NOMO-1 treated with DMSO at 0.1 percent for 48 hours (cell line): ENCODE data around the gene RAD9A.

ENCODE experiments used
- DNase-seq: peaks from one replicate; lab custom pipeline; 2025; ENCODE audit not compliant: unreplicated experiment; lab: John Stamatoyannopoulos, UW

Gene RAD9A

DNA sequence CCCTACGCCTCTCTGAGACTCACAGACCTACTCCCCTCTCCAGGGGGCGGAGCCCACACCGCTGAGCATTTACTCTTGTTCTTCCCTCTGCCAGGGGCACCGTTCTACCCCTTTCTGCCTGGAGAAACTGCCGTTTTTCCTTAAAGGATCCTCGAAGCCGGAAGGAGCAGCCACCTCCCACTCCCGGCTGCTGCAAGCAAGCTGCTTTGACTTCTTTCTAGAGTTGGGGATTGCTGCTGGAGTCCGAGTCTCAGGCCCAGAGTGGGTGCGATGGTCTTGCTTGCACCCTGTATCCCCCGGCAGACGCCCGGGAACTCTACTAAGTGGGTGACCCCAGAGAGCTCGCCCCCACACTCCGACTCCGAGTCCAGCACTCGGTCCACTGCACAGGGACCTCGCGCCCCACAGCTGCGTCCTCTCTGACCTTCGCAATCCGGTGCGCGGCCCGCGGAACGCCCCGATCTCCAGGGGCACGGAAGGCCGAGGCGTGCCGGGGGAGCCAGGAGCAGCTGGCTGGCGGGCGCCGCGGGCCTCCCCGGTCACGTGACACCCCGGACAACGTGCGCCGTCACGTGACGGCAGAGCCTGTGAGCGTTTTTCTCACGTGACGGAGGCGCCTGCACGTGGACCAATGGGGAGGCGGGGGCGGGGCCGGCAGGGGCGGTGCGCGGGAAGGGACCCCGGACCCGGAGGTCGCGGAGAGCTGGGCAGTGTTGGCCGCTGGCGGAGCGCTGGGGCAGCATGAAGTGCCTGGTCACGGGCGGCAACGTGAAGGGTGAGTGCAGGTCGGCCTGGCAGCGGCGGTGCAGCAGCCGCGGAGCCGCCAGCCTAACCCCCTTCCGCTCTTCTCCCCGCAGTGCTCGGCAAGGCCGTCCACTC is at the start of gene RAD9A:
Gene RAD9A, plus strand, starts transcription at position 683 of the 879 bp plus-strand sequence. Its CDS starts 59 bp downstream, at position 742.
- peak; percentile 92 for DNase-seq

DNA sequence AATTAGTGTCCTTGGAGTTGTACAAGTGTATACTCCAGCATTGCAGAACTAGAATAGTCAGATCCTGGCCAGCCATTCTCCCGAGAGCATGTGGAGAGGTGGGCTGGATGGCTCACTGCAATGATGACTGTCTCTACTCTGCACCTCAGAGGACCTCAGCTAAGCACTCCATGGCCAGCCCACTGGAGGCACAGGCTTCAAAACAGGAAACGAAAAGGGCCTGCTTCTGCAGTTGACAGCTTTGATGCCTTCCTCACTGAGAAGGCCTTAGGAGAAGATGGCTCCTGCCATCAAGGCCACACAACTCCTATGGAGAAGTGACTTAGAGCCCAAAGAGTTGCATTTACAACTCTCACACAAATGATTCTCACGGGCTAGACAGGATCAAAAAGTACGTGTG is 47.5 kb upstream of the RAD9A start:
- DNase-seq, result peak; percentile 16

DNA sequence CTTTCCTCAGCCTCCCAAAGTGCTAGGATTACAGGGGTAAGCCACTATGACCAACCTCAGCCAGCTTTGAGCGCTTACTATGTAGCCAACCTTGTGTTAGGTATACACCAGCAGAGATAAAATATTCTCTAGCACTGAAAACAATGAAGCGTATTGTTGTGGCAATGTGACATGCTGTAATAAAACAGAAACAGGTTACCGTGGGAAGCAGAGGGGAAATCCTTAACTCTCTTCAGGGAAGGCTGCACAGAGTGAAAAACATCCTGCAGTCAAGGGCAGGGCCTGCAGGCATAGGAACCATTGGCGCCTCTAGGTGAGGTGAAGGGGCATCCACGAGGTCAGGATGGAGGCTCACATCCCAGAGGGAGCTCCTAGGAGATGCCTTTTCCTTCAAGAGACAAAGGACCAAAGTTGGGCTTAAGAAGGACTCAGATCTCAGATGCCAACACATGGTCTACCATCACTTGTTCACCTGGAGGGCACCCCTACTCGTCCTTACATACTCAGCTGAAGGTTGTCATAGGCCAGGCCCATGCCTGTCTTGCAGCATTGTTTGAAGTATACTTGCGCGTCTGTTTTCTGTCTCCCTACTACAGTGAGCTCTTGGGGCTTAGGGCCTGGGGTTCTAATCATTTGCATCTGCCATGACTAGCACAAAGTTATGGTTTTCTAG is 46.4 kb upstream of the RAD9A start:
- no peak for DNase-seq

DNA sequence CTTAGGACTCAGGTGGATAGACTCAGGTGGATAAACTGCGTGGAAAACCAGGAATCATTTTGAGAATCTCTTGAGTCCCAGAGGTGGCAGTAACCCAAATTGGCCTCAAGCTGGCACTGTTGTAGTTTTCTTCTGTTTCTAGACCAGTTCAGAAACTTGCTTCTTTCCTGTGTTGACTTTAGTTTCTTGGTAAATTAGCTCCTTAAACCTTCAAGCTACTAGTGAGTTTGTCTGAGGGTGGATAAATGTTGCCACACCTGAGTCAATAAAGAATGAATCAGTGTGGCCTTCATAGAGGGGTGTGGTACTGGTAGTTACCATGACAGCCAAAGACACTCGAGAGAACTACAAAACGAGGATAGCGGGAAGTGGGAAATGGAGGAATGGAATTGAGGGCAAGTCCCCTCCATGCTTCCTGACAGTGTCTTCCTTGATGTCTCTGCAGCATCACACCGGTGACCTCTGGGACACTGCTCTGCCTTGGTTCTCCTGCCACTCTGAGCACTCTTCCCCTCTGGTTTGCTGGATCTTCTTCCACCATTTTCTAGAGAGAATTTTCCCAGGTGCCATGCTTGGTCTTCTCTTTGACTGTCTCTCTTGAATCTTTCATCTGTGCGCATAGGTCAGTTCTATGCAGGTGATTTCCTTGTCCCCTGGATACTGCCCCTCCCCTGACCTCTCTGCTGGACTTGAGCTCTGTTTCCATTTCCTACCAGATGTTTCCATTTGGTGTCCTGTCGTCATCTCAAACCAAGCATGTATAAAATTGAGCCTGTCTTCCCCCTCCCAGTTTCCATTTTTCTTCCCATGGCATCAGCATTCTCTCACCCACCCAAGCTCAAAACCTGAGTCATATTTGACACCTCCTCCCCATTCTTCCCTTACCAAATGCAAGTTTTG is 45.6 kb upstream of the RAD9A start:
- DNase-seq, result peak; percentile 30

DNA sequence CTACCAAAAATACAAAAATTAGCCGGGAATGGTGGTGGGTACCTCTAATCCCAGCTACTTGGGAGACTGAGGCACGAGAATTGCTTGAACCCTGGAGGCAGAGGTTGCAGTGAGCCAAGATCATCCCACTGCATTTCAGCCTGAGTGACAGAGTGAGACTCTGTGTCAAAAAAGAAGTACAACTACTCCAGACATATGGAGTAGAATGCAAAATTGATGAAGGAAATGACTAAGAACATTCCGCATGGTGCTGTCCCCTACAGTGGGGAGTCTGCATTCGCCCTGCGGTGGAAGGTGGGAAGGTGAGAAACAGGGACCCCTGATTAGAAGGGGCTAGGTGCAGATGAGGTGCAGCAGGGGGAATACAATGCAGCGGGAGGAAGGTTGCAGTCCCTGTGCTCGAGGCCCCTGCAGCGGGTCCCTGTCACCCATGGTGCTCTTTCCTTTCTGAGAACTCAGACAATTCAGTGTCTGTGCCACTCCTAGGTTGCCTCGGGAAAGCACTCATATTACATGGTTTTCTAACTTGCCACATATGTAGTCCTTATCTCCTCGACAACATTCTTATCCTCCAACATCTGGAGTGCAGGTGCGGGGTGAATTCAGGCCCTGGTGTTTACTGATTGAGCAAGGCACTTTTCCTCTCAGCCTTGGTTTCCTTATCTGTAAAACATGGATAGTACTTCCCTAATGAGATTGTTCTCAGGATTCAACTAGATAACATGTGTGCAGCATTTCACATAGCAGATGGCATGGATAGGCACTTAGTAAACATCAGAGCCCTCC is 43.6 kb upstream of the RAD9A start:
- no peak for DNase-seq

DNA sequence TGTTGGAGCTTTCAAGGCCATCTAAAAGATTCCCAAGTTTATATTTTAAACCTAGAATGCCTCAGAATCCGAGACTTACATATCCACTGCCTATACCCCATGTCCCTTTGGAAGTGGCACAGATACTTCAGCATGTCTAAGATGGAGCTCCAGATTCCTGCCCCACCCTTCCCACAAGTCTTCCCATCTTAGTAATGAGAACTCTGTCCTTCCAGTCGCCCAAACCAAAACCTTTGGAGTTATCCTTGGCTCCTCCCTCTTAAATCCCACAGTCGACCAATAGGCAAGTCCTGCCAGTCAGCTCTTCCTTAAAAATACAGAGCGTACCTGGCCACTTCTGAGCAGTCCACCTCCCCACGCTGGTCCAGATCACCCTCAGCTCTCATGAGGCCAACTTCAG is 42.8 kb upstream of the RAD9A start:
- no peak for DNase-seq

DNA sequence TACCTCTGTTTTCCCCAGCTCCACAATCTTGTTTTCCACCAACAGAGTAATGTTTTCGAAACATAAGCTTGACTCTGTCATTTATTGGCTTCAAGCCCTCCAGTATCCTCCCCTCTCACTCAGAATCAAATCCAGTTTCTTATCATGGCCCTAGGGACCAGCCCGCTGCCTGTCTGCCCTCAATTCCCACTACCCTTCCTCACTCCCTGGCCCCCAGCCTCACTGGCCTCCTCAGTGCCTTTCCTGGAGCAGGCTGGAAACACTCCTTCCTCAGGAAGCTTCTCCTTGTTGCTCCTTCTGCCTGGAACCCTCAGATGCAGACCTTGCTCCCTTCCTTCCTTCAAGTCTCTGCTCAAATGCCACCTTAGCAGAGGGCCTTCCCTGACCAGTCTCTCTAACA is 42.3 kb upstream of the RAD9A start:
- DNase-seq, result no peak

DNA sequence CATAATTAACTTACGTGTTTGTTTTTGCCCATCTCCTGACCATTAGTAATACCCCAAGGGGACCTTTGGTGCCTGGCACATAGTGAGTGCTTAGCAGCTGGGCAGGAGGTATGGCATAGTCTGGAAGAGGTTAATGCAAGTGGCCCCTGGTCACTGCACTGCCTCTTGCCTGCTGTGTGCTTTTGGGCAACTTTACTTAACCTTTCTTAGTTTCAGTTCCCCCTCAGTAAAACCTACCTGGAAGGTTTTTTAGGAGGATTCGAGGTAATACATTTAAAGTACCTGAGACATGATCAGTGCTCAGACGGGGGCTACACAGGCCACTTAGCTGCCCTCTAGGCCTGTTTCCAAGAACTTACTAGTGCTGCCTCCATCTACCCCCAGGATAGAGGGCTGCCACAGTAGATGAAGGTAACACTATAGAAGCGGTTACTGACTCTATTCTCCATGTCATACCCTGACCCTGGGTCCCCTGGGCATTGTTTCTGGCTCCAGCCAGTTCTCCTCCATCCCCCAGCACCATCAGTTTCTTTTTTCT is 41.8 kb upstream of the RAD9A start:
- no peak for DNase-seq

DNA sequence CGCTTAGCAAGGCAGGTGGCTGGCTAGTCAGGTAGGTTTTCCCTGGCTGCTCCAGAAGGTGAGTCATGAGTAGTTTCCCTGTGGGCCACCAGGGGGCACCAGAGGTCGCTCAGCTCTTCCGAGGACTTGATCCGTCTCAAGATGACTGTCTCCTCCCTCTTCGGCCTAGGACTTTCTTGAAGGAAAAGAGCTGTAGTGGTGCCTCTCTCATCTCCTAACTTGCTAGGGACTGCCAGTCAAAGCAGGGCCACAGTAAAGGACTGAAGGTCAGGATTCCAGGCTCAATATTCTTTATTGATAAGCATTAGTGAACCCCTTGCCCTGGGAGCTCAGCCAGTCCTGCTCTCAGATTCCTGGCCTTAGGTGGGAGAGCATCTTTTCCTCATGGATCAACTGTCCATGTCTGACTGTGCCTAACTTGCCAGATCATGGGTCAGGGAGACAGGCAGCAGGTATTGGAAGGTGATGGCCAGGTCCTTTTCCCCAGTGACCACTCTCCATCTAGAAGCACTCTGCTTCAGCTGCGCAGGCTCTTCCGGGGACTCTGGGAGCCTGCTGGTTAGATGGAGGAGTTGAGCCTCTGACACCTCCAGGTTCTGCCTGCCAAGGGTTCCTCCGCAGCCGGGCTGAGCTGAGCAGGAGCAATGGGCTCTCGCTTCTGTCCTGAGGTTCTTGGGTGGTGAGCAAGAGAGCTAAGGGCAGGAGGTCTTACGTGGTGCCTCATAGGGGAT is 40.3 kb upstream of the RAD9A start:
- peak; percentile 70 for DNase-seq

DNA sequence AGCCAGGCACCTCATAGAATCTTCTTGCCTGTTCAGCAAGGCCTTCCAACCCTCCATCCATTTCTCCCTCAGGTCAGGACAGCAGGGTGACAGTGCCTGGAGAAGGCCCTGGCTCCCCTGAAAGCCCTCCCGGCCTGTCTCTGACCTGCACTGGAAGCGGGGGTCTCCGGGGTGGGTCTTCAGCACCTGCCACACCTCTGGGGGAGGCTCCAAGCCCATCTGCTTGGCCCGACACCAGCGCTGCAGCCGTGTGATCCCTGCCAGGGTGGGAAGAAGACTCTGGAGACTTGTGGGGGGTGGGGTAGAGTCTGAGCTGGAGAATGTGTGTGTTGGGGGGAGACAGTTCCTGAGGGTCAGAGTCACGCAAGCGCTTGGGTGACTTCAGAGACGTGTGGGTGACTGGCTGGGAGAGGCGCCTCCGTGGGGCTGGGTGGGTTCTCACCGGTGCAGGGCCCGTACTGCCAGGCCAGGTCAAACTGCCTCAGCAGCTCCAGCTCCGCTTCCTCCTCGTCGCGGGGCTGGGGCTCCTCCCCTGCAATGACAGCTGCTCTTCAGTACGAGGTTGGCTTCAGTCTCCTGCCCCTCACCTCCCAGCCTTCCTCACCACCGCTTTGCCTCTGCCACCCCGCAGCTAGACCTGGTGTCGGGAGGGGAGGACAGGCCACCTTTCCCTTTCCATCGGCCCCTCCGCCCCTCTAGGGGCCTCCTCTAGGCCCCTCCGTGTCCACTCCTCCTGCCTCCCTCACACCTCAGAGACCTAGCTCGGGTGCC is 39.1 kb upstream of the RAD9A start:
- DNase-seq, result peak; percentile 70

DNA sequence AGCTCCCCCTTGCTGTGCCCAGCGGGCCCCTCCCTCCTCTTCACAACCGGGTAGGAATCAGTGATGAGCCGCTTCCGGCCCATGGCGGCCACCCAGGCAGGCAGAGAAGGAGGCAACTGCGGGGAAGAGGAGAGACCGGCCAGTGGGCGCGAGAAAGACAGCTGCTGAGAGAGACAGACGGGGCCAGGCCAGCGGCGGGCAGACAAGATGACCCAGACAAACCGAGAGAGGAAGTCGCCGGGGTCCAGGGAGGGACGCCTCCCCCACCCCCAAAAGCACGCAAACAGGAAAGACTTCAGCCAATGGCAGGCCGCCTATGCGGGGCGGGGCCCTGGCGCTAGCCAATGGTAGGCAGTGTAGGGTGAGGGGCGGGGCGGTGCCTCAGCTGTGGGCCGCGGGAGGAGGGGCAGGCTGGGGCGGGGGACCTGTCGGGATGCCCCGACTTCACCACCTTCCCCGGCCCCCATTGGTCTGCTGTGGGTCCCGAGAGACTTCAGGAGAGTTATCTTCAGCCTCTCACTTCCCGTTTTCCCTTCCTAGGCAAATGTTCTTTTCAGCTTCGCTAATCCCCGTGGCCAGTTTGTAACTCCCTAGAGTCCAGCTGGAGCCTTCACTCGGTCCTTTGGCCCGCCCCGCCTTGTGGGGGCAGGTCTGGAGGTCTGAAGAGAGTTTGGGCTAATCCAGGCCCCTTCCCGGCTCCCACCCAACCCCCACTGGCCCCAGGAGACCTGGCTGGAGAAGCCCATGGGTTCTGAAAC is 38.3 kb upstream of the RAD9A start, which contains the start of gene POLD4:
Gene POLD4, minus strand, starts transcription at position 230 of the 758 bp plus-strand sequence. Its CDS starts 147 bp downstream, at position 83.
- DNase-seq, result peak; percentile 98

DNA sequence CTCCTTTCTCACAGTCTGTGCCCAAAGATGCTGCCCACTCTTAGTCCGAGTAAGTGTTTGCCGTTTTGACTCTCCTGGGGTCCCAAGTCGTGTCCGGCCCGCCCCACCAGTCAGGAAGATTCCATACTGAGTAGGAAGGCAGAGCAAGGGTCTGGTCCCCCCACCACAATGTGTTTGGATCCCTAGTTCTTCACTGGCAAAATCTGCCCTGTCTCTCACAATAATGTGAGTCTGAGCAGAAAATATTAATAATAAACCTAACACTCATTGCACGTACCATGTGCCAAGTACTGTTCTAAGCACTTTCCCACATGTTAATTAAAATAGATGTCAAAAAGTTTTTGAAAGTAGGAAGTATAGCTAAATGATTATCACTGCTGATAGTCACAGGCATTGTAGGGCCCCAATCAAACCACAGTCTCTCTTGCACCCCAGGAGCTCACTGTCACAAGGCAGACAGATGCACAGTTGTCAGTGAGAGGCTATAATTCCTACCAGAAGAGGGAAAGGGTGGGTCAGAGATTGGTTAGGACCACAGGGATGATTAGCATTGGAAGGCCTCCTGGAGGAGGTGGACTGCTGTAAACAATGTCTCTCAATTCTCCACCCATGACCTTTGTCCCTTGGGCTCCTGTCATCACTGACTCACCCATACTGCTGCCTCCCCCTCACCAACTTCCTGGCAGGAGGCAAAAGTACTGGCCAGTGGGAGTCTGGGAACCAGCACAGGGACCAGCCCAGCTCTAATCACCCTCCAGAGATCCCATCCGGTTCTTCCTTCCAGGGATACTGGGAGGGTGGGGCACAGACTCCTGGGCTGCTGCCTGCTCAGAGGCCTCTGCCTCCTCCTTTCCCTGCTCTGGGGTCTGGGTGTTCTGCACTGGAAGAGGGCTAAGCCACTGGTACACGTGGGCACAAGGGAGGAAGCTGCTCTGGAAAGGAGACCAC is 37.4 kb upstream of the RAD9A start:
- peak; percentile 36 for DNase-seq

DNA sequence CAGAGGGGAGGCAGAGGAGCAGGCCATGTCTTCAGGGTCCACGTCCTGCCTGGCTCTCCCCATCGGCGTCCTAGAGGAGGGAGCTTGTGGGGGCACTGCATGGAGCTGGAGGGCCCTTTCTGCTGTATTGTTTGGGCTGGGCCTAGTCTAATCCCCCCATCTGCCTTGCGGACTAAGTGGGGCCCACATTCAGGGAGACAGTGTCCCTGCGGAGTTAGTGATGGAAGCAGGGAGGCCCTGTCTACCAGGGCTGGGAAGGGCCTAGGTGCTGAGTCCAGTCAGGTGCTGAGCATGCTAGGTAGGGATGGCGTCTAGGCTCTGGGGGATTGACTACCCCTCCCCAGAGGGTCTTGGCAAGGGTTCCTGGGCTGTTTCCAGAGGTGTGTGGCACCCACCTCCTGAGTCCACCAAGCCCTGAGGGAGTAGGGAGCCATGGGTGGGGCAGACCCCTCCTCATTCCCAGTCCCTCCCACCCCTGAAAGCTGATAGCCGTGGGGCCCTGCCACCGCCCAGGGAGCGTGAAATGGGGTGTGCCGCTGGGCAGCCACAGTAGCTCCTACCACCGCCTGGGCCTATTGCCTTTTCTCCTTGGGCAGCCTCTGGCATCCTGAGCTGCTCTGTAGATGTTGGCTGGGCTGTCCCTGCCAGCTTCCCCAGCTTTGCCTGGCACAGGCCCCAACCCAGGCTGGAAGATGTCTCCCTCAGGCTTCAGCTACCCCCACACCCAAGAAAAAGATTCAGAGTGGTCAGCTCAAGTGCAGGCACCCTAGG is 36.6 kb upstream of the RAD9A start:
- no peak for DNase-seq

DNA sequence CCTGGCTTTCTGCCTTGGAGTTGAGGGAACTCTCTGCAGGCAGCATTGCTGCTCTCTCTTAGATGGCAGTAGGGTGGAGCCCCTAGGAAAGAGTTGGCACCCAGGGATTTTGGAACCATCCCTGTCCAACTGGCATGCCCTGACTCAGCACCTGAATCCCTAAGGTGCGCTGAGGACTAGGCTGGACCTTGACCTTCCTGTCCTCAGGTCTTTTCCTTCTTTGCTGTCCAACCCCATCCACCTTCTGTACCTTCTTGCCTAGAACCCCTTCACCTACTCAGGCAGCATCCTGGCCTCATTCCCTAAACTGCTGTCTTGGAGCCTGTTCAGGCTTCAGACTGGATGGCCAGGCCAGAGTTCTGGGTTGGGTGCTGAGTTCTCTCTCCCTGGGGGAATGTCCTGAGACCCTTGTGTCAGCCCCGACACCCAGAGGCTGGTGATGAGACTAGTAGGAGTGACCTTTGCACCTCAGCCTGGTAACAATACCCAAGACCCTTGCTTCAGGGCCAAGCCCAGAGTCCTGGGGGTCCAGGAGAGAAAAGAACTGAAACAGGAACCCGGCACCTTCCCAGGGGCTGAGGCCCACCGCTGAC is 35.9 kb upstream of the RAD9A start:
- DNase-seq, result no peak

DNA sequence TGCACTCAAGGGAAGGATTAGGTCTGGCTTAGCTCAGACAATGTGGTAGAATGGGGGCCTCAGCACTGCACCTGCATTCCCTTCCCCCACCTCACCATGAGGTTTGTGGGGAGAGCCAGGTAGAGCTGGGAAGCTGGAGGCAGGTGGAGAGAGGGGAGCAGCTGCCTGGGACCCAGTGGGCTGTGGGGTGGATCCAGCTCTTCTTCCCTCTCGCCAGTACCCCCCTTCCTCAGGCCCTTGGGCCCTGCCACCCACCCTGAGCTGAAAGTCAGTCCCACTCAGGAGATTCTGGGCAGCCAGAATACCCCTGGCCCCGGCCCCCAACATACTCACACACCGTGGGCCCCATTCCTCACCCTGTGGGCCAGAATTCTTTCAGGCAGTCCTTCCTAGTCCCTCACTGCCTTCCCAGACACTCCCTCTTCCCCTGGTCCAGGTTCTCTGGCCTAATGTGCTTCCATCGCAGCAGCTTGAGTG is 35.4 kb upstream of the RAD9A start:
- DNase-seq, result no peak
